ENCODE data around the gene CXCL11. TPM values are rescaled to one million over a fixed set of nuclear protein-coding genes. Genes with fewer than 3 reads are reported as not detected.

Gene CXCL11
- total and polyA plus RNA-seq, 4 donors = 0.10 to 1.6 (median 0.58) TPM; not detected in 1

- peak within 1 kb of the TSS in 1 of 2 donors; percentile 1 for H3K9ac ChIP-seq (ENCODE audit: insufficient read depth in 1 of 2, low read length in 2 of 2)
- ATAC-seq (ENCODE audit: insufficient read depth, low FRiP score) = no peak
- H3K4me3 ChIP-seq = no peak within 1 kb of the TSS
- peak in 1 of 3 donors; percentile 10 for DNase-seq
- H3K36me3 ChIP-seq (ENCODE audit: control insufficient read depth in 4 of 4, insufficient read depth in 4 of 4, low read length in 4 of 4) = no peaks in the 10 kb centered on the region
- H3K27ac ChIP-seq (ENCODE audit: low read depth in 1 of 2, low read length in 1 of 2) = no peak within 1 kb of the TSS
- TF ChIP-seq CTCF (IDR thresholded peaks at IDR 0.05; ENCODE audit: control extremely low read depth, extremely low read depth) = no peak
- WGBS, 2 donors = 6 to 10% methylated on average over 3 of the region's 3 CpGs
- H3K4me1 ChIP-seq (ENCODE audit: control insufficient read depth in 5 of 5, insufficient read depth in 5 of 5, low read length in 5 of 5) = peaks cover 0 to 14% (median 2%) of the 10 kb centered on the region in 5 donors
- H3K9me3 ChIP-seq (ENCODE audit: control insufficient read depth in 4 of 4, insufficient read depth in 3 of 4, low read length in 3 of 4) = no peaks in the 10 kb centered on the region
- no peaks in the 10 kb centered on the region for H3K27me3 ChIP-seq (ENCODE audit: control insufficient read depth in 3 of 3, insufficient read depth in 3 of 3, low read length in 2 of 3)
Observed at GRCh38 chr4:76023389-76023788, 12.5 kb downstream of the CXCL11 start, which contains the start of gene CXCL10. Gene CXCL10 (minus strand): TSS chr4:76023497. CDS start chr4:76023431, 66 bp downstream.

- no peak for ATAC-seq (ENCODE audit: insufficient read depth, low FRiP score)
- peak in 2 of 3 donors; percentile 12 to 32 for DNase-seq
- 78 to 87% methylated on average over 2 of the region's 2 CpGs for WGBS, 2 donors
Observed at GRCh38 chr4:76022677-76023076, 13.2 kb downstream of the CXCL11 start.

GRCh38 chr4:76022031-76022430 is 13.8 kb downstream of the CXCL11 start:
- no peak for TF ChIP-seq CTCF (IDR thresholded peaks at IDR 0.05; ENCODE audit: control extremely low read depth, extremely low read depth)
- Histone ChIP-seq H3K36me3 (ENCODE audit: control insufficient read depth in 4 of 4, insufficient read depth in 4 of 4, low read length in 4 of 4) (no peaks in the 10 kb centered on the region), H3K9me3 (ENCODE audit: control insufficient read depth in 4 of 4, insufficient read depth in 3 of 4, low read length in 3 of 4) (no peaks in the 10 kb centered on the region), H3K9ac (ENCODE audit: insufficient read depth in 1 of 2, low read length in 2 of 2) (no peak overlapping the region), H3K27ac (ENCODE audit: low read depth in 1 of 2, low read length in 1 of 2) (no peak overlapping the region), H3K4me3 (no peak overlapping the region), H3K27me3 (ENCODE audit: control insufficient read depth in 3 of 3, insufficient read depth in 3 of 3, low read length in 2 of 3) (no peaks in the 10 kb centered on the region), H3K4me1 (ENCODE audit: control insufficient read depth in 5 of 5, insufficient read depth in 5 of 5, low read length in 5 of 5) (peaks cover 0 to 14% (median 0%) of the 10 kb centered on the region in 5 donors)
- 63 to 78% methylated on average over 4 of the region's 4 CpGs for whole genome bisulfite sequencing, 2 donors
- ATAC-seq (ENCODE audit: insufficient read depth, low FRiP score) (no peak), DNase-seq (no peak)

More at GRCh38 chr4:76022677-76023076, 13.2 kb downstream of the CXCL11 start:
- TF ChIP-seq CTCF (IDR thresholded peaks at IDR 0.05; ENCODE audit: control extremely low read depth, extremely low read depth) = no peak
- Histone ChIP-seq H3K36me3 (ENCODE audit: control insufficient read depth in 4 of 4, insufficient read depth in 4 of 4, low read length in 4 of 4) (no peaks in the 10 kb centered on the region), H3K9me3 (ENCODE audit: control insufficient read depth in 4 of 4, insufficient read depth in 3 of 4, low read length in 3 of 4) (no peaks in the 10 kb centered on the region), H3K4me3 (no peak overlapping the region), H3K27ac (ENCODE audit: low read depth in 1 of 2, low read length in 1 of 2) (no peak overlapping the region), H3K9ac (ENCODE audit: insufficient read depth in 1 of 2, low read length in 2 of 2) (peak overlapping the region in 1 of 2 donors; percentile 1), H3K4me1 (ENCODE audit: control insufficient read depth in 5 of 5, insufficient read depth in 5 of 5, low read length in 5 of 5) (peaks cover 0 to 14% (median 0%) of the 10 kb centered on the region in 5 donors), H3K27me3 (ENCODE audit: control insufficient read depth in 3 of 3, insufficient read depth in 3 of 3, low read length in 2 of 3) (no peaks in the 10 kb centered on the region)
